Measurements from ENCODE around the gene ACYP2.

The ACYP2 gene

GRCh38 chr2:54330926-54331835 lies 215.8 kb downstream of the ACYP2 start:
- no peak for DNase-seq

GRCh38 chr2:54332386-54332785 lies 217.0 kb downstream of the ACYP2 start:
- DNase-seq = no peak

- no peak for DNase-seq
These were observed 220.9 kb downstream of the ACYP2 start for GRCh38 chr2:54336136-54336976.

- DNase-seq = no peak
These were observed 221.5 kb downstream of the ACYP2 start for GRCh38 chr2:54336977-54337255.

GRCh38 chr2:54341656-54342055 lies 226.2 kb downstream of the ACYP2 start:
- DNase-seq = no peak

- DNase-seq = no peak
These were observed 227.2 kb downstream of the ACYP2 start for GRCh38 chr2:54342603-54343002.

GRCh38 chr2:54347622-54348021 lies 232.2 kb downstream of the ACYP2 start:
- DNase-seq = no peak

- no peak for DNase-seq
These were observed 233.2 kb downstream of the ACYP2 start for GRCh38 chr2:54348646-54349045.

- DNase-seq = no peak
These were observed 235.0 kb downstream of the ACYP2 start for GRCh38 chr2:54350426-54350825.

GRCh38 chr2:54353216-54353615 lies 237.8 kb downstream of the ACYP2 start:
- DNase-seq = no peak
